ENCODE measurements around the gene USP53.
A peak's percentile ranks its signal among the peaks of the same experiment; 100 is the strongest.

Gene USP53

DNA sequence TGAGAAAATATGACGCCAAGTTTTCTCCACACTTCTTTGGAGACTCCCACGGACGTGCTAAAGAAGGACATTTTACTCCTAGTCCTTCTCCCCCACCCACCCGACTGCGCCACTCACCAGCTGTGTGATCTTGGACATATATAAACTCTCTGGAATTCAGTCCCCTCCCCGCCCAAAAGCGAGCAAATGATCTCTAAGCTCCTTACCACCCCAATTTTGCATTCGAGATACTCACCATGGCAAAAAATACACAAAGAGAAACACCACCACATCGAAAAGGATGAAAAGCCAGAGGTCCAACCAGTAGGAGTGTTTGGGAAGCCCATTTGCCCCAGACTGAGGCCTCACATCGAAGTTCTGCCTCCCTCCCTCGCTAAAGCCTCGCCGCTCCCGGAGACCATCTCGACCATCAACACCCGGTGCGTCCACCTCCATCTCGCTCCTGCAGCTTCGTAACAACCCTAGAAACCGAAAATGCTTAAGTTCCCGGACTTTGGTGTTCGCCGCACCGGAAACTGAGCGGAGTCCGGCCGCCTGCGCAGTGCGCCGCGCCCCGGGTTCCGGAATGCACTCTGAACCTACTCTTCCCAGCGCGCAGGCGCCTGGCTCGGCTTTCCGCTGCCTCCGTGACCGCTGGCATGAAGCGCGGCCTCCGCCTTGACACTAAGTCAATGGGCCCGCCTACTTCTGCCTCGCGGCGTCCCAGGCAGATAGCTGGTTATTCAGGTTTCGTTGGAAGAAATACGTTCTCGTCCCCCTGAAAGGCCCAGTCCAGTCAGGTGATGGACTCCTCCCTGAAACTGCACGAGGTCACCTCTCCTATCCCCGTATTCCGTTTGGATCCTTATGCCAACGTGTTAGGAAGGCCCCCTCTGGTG, 87.8 kb downstream of the USP53 start:
- peak; percentile 77 for DNase-seq (ENCODE audit: extremely low read depth, low read depth)
- TF ChIP-seq, protein P1, sequence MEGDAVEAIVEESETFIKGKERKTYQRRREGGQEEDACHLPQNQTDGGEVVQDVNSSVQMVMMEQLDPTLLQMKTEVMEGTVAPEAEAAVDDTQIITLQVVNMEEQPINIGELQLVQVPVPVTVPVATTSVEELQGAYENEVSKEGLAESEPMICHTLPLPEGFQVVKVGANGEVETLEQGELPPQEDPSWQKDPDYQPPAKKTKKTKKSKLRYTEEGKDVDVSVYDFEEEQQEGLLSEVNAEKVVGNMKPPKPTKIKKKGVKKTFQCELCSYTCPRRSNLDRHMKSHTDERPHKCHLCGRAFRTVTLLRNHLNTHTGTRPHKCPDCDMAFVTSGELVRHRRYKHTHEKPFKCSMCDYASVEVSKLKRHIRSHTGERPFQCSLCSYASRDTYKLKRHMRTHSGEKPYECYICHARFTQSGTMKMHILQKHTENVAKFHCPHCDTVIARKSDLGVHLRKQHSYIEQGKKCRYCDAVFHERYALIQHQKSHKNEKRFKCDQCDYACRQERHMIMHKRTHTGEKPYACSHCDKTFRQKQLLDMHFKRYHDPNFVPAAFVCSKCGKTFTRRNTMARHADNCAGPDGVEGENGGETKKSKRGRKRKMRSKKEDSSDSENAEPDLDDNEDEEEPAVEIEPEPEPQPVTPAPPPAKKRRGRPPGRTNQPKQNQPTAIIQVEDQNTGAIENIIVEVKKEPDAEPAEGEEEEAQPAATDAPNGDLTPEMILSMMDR (IDR thresholded peaks at IDR 0.05; ENCODE audit: low read depth, low read length) = no peak; the same call in 1 of the 2 replicates

DNA sequence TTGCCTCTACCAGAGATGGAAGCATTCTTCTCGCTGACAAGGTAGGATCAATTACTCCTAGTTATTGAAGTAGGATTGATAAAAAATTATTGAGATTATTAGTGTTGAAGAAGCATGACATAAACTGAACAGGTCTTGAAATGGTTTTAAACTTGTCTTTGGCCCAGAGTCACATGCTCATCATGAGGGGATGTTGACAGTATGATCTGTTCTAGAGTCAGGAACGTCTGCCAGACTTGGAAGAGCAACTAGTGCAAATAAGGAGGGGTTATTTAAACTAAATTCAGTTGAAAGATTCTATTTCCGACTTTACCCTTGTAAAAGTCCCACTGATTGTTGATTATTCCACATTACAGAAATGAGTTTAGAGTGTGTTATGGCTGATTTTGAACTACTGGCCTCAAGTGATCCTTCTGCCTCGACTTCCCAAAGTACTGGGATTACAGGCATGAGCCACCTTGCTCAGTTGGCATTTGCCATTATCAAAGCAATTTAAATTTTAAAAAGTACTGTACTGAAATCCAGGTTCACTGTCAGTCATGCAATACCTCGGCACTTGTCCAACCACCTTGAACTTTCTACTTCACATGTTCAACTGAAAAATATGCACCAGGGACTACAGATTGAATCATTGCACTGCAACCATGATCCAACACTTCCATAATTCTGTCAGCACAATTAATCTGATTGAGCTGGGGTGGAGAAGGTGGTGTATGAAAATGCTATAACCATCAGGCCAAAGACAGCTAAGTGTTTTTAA, 89.7 kb downstream of the USP53 start:
- TF ChIP-seq, protein P1 (IDR thresholded peaks at IDR 0.05; ENCODE audit: low read depth, low read length) = no peak
- DNase-seq (ENCODE audit: extremely low read depth, low read depth) = no peak

DNA sequence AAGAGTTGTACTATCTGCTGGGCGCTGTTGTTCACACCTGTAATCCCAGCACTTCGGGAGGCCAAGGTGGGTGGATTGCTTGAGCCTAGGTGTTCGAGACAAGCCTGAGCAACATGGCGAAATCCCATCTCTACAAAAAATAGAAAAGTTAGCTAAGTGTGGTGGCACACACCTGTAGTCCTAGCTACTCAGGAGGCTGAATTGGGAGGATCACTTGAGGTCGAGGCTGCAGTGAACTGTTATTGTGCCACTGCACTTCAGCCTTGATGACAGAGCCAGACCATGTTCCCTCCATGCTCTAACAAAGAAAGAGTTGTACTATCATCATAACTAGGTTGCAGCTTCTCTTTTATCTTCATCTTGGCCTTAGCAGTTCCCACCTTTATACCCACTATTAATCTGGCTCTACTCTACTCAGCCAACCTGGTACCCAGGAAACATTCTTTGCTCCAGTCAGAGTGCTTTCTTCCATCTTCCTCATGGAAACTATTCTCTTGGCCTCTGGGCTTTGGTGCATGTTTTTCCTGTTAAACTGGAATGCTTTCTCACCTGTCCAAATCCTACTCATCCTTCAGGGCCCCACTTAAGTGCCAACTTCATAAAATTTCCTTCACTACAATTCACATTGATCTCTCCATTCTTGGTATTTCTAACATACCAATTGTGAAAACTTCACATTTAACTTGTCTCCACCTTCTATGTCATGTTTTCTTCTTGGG, 91.2 kb downstream of the USP53 start:
- TF ChIP-seq, protein P1 (IDR thresholded peaks at IDR 0.05; ENCODE audit: low read depth, low read length) = no peak
- DNase-seq (ENCODE audit: extremely low read depth, low read depth) = no peak

DNA sequence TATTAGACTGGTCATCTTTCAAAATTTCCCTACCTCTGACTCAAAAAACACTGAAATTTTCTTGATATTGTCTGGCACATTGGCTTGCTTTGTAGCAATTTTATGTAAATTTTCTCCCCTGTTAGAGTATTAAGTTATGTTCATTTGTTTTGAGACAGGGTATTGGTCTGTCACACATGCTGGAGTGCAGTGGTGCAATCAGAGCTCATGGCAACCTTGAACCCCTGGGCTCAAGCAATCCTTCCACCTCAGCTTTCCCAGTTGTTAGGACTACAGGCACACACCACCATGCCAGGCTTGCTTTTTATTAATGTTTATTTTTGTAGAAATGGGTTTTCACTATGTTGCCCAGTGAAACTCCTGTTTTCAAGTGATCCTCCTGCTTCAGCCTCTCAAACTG, 91.9 kb downstream of the USP53 start:
- TF ChIP-seq, protein P1 (IDR thresholded peaks at IDR 0.05; ENCODE audit: low read depth, low read length) = no peak
- DNase-seq (ENCODE audit: extremely low read depth, low read depth) = no peak

DNA sequence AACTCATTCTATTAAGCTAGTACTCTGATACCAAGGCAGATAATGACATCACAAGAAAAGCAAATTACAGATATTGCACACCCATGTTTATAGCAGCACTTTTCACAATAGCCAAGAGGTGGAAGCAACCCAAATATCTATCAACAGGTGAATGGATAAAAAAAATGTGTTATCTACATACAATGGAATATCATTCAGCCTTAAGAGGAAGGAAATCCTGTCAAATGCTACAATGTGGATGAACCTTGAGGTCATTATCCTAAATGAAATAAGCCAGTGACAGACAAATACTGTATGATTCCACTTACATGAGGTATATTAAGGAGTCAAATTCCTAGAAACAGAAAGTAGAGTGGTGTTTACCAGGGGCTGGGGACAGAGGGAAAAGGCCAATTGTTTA, 95.1 kb downstream of the USP53 start:
- TF ChIP-seq, protein P1 (IDR thresholded peaks at IDR 0.05; ENCODE audit: low read depth, low read length) = no peak

DNA sequence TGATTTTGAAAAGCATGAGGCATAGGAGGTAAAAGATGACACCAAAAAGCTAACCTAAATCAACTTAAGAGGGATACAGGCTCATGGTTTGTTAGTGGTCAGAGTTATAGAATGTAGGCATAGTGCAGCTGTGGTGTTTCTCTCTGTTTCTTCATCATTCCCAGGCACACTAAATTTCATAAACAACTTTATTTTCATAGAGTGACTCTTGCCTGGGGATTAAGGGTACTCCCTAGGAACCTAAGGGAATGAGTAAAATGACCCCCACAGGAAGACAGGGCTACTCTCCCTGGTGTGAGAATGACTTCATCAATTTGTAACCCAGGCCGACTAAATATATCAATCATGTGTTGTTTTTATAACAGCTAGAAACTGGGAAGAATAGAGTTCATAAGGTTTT, 98.3 kb downstream of the USP53 start:
- TF ChIP-seq, protein P1 (IDR thresholded peaks at IDR 0.05; ENCODE audit: low read depth, low read length) = no peak
- DNase-seq (ENCODE audit: extremely low read depth, low read depth) = no peak

More for the DNA sequence above, 95.1 kb downstream of the USP53 start:
- DNase-seq (ENCODE audit: extremely low read depth, low read depth) = no peak

Measured in AG09319 (cell line).